Measurements from ENCODE around the gene LSM14B.
A peak's percentile ranks its signal among the peaks of the same experiment; 100 is the strongest.

Gene LSM14B

DNA sequence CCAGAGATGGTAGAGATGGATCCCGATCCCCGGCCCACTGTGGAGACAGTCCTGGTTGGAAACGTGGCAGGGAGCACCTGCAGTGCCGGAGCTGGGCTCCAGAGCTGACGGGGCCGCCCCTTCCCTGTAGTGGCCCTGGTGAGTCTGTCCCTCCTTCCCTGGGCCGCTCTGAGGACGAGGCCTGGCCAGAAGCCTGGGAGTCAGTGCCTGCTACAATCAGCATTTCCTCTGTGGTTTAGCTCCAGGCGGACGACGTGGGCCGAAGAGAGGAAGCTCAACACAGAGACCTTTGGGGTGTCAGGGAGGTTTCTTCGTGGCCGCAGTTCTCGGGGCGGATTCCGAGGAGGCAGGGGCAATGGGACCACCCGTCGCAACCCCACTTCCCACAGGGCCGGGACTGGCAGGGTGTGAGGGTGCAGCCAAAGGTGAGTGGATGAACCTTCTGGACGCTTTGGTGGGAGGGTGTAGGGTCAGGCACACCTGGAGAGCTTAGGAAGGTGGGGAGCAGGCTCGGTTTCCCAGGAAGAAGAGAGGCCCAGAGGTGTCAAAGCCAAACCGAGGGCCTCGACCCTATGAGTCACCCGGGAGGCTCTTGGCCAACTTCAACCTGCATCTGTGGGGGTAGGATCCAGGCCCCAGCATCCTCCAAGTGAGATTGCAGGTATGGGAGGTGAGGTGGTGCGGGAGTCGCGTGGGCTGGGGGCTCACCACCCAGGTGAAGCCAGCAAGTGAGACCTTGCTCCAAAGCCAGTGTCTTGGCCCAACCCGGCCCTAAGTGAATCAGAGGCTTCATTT lies 11.0 kb downstream of the LSM14B start:
- no peak for DNase-seq

DNA sequence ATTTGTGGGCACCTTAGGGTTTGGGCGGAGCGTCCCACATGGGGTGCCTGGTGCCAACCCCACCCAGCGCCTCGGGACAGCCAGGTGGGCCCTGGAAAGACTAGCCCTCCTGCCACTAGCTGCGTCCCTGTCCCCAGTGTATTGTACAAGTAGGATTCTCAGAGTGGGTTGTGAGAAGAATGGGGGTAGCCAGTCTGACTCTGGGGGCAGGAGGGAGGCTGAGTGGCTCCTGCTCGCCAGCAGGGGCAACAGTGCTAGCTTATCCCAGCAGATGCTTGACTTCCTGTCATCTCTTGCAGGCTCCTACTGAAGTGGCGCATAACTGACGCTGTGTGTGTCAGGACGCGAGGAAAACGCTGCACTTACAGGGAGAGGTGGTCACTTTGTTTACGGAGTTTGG lies 11.6 kb downstream of the LSM14B start:
- no peak for DNase-seq

DNA sequence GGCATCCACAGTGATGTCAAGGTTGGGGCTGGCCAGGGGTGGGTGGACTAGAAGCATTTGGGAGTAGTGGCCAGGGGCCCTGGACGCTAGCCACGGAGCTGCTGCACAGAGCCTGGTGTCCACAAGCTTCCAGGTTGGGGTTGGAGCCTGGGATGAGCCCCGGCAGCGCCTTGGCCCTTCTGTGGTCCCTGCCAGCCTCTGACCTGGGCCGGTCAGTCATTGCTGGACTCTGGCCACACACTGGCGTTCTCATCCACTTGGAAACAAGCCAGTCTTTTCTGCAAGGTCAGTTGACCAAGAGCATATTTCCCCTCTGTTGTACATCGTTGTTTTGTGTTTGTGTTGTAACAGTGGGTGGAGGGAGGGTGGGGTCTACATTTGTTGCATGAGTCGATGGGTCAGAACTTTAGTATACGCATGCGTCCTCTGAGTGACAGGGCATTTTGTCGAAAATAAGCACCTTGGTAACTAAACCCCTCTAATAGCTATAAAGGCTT lies 12.5 kb downstream of the LSM14B start:
- DNase-seq, result no peak

DNA sequence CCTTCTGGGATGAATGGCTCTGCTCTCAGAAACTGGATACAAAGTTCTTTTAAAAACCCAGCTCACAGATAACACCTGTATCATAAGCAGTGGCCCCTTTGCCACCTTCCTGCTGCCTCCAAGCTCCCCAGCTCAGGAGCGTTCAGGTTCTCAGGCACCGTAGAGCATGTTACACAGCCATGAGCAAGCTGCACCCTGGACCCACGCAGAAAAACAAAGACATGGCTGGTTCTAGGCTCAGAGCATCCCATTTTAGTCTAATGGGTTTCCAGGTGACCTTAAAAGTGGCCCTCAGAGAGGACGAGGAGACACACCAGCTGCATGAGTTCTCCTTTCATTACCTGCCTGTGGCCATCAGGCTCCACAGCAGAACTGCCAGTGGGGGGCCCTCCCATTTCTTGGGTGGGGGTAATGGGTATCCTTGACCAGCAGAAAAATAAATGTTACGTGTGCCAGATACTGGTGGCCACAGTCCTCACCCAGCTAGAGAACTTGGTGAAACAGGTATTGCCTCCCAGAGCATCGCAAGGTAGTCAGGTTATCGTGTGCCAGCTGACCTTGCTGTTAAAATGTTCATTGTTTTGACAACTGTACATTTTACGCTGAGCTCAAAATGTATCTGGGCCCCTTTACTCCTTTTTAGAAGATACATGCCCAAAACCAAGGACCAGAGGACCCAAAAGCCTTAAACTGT lies 13.4 kb downstream of the LSM14B start:
- no peak for DNase-seq

DNA sequence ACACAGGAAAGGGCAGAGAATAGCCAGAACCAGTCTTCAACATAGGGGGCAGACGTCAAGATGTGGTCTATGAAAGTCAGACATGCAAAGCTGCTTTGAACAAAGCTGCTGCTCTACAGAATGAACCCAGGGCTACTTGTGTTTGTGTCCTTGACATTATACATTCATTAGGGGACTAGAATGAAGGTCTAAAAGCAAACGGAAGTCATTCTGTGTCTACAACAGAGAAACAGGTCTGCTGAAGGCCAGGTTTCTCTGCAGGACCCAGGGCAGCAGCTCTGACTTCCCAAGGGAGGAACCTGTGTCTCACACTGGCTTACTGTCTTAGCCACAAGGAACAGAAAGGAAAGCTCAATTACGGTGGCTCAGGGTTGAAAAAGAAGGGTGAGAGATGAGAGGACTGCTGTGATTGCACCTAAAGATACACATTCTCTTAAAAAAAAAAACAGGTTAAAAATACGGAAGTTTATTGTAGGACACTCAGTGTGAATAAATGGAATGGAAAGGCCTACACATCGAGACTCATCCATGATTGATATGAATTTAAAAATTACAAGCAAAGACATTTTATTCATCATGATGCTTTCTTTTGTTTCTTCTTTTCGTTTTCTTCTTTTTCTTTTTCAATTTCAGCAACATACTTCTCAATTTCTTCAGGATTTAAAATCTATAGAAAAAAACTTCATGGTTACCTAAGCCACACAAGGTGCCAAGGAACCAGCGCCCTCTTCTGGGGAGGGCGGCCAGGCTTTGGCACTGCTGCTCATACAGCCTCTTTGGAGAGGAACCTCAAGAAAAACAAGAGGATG lies 14.2 kb downstream of the LSM14B start:
- peak; percentile 82 for DNase-seq

DNA sequence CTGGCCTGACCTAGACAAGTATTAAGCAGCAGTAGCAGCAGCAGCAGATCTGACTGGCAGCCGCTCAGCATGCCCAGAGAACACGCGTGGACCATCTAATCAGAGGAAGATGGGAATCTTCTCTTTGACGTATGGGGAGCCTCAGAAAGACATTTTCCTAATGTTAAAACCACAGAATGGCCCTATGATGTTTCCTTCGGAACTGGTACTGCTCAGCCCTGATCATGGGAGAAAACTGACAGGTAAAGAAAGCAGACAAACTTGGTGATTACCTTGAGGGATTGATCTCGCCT lies 14.8 kb downstream of the LSM14B start:
- no peak for DNase-seq

DNA sequence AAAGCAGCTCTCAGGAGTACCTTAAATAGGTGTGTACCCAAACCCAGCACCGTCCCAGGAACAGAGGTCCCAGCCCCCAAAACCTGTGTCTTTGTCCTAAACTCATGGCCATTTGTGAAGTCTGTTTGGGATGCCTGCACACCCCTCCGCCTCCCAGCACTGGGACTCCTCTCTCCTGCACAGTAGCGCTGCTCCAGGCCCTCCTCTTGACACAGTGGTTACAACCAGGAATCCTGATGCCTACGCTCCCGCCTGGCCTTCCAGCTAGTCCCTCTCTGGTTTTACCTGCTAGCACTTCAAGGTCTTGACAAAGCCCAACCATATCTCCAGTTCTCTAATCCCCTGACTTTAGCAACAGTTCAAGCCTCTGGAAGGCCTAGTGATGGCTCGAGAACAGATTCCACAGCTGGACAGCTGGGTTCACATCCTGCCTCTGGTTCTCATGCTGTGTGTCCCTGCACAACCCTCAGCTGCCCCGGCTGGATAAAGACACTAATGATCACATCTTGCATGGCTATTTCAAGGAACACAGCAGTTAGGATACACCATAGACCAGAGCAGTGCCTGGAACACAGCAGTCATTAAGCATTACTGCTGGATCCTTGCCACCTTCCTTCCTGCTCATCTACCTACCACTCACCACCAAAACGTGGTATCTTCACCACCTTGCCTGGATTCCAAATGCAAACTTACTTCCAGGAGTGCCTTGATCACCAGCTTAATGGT lies 15.4 kb downstream of the LSM14B start:
- no peak for DNase-seq

DNA sequence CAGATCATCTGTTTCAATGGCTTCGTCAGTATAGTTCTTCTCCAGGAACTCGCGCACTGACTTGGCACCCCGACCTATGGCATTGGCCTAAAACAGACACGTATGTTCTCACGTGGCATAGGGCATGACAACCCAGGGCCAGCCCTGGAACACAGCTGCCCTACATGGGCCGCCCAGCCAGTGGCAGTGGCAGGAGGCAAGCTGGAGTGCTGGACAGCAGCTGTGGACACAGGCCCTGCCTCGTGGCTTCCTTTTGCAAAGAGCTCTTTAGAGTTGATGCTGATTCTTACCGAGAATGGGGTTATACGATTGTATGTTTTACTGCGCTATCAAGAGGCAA lies 15.9 kb downstream of the LSM14B start:
- no peak for DNase-seq

DNA sequence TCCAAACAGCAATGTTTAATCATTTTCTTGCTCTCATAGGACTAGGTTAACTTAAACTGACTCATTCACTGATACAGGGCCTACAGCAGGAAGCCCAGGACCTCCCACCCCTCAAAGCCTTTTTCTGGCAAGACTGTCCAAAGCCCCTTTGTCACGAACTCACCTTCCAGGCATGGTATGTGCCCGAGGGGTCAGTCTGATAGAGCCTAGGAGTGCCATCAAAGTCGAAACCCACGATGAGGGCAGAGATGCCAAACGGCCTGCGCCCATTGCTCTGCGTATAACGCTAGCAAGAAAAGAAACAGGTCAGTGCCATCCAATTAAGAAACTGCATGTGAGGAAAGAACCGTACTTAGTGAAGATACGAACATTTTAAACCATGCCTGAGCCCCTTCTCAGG lies 16.6 kb downstream of the LSM14B start:
- no peak for DNase-seq

DNA sequence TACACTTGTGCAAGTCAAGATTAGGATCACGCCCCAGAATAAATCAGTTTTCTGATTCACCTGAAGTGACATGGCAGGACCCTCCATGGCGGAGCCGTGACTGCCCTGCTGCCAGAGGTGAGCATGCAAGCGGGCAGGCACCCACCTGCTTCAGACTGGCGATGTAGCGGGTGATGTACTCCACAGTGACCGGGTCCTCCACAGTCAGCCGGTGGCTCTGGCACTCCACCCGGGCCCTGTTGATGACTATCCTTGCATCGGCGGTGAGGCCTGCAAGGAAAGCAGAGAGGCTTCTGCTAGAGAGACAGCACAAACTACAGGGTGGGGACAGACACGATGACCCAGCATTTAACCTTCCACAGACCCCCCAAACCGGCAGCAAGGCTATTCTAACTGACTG lies 17.4 kb downstream of the LSM14B start:
- DNase-seq, result no peak

DNA sequence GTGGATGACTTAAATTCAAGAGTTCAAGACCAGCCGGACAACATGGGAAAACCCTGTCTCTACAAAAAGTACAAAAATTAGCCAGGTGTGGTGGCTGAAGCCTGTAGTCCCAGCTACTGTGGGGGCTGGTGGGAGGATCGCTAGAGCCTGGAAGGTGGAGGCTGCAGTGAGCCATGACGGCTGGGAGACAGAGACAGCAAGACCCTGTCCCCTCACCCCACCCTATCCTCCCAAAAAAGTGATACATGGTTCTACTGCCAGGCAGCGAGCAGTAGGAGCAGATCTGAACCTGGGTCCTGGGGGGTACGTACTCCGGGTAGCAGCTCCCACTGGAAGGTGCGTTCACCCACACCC lies 18.7 kb downstream of the LSM14B start:
- DNase-seq, result no peak

DNA sequence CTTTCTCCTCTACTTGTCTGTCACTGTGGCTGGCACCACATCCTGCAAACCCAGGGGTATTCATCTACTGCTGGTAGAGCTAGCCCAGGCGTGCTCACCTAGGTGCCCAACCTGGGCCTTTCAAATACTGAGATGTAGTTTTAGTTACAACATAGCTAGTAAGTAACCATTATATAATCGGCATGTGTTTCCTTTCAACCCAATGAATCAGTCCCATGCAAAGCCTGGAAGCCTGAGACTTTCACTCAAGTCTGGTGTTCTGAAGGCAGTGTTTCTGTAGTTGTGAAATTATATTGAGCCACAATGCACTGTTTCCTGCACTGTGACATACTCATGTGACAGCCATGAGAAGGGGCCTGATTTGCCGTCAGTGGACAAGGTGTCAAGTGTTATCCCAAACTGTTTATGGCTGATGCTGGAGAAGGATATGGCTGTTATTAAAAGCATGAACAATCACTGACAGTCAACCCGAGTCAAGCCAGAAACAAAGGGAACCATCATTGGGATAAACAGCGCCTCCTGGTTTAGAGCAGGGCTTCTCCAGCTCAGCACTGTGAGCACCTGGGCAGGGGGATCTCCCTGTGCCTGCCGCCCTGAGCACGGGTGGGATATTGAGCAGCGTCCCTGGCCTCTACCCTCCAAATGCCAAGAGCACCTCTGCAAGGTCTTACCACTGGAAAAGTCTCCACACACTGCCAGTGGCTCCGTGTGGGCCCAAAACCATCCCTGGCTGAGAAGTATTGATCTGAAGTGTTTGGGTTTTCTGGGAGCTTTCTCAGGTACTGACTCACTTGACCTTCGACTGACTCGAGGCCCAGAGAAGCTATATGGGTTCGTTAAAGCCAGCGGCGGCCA lies 19.3 kb downstream of the LSM14B start:
- DNase-seq, result peak; percentile 35

DNA sequence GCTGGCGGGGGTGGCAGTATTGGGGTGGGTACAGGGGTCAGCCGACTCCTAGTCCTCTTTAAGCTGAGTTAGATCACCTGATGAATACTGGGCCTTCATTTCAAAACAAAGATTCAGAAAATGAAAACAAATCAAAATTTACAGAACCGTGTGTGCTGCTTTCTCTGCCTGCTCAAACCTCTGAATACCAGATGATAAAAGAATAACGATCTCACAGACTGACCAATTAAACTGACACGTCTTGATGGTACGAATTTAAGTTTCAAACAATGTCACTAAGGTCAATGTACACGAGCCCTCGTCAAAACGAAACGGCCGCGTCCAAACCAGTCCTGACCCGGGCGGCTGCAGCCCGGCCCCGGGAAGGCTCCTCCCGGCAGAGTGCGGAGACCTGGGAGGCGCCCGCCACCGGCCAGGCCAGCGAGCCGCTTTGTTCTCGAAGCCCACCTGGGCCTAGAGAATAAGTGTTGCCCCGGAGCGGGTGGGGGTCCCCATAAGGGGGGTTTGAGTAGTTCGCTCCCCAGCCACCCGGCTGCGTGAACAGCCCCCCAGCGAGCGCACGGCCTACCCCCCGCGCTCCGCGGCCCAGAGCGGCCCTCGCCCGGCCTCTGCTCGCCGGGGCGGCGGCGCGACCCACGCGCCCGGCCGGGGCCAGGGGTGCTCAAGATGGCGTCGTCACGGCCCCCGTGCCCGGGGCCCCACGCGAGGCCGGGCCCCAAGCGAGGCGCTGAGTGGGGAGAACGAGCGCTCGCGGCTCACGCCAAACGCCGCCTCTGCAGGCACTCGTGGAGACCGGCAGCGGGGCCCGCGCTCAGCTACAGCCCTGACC lies 20.2 kb downstream of the LSM14B start:
- peak; percentile 15 for DNase-seq

DNA sequence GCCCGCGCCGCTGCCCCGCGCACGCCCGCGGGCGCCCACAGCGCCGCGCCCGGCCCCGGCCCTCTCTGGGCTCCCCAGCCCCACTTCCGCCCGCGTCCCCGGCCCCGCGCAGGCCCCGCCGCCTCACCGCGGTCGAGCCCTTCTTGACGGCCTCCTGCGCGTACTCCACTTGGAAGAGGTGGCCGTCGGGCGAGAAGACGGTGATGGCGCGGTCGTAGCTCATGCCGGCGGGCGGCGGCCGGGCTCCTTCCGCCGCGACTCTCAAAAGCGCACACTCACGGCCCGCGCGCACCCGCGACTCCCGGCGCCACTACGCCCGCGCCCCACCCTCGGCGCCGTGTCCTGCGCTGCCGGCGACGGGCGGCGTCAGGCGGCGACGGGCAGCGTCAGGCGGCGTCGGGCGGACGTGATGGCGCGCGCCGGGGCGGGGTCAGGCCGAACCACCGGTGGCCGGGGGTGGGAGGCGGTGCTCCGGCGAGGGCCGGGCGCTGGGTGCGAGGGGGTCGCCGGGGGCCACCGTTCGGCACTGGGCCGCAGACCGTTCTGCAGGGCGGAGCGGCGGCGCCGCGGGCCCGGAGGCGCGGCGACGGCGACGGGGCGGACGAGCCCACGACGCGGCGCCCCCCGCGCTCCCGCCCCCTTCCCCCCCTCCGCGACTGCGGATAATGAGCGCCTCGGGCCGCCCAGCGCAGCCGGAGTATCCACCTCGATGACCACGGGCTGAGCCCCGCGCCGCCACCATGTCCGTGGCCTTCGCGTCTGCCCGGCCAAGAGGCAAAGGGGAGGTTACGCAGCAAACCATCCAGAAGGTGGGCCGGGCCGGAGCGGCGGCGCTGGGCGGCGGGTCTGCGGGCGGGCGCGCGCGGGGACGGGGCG lies 21.0 kb downstream of the LSM14B start, which contains the start of the genes PSMA7 and SS18L1:
PSMA7 (minus strand) TSS at position 314 of the 876 bp plus-strand sequence; CDS start at position 223, 91 bp downstream.
SS18L1 (plus strand) TSS at position 689 of the 876 bp plus-strand sequence; CDS start at position 741, 52 bp downstream.
- peak; percentile 94 for DNase-seq

DNA sequence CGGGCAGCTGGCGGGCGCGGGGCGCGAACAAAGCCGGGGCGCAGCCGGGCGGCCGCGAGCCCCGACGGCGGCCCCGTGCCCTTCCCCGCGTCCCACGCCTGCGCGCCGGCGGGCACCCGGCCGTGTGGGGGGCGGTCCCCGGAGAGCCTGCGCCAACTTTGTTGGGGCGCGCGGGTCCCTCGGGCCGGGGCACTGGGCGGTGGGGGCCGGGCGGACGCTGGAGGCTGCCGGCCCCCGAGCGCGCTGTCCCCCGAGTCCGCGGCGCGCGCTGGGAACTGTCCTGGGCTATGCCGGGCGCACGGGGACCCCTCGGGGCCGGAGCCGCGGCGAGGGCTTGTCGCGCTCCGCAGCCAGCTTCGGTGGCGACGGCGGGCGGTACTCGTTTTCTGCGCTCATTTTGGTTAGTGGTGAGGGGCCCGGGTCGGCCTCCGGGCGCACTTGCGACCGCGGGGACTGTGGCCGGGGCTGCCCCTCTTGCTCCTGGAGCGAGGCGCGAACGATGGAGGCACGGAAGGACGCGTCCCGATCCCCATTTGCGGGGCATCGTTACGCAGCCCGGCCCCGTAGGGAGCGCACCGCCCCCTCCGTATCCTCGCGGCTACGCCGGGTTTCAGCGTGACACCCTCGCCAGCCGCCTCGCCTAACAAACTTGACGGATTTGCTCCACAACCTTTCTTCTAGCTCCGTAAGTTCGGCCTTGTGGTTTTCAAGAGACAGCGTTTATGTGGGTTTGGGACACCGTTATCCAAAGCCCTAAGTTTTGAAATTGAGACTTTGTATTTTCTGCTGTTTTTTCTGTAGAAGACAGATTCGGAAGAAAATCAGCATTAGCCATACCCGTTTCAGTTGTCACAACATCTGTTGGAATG lies 21.9 kb downstream of the LSM14B start:
- DNase-seq, result peak; percentile 75

DNA sequence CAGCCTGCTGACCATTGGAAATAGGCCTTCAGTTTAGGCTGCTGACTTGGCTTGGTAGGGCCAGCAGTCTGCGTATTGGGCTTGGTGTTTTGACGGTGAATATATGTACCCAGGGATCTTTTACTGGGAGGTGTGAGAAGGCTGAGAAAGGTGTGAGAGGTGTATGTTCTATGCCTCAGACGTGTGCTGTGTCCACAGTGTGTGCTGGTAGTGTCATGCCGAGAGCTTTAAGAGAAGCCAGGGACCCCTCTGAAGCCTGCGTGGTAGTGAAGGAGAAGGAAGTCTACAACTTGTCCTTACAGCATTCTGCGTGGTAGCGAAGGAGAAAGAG lies 23.4 kb downstream of the LSM14B start:
- no peak for DNase-seq

DNA sequence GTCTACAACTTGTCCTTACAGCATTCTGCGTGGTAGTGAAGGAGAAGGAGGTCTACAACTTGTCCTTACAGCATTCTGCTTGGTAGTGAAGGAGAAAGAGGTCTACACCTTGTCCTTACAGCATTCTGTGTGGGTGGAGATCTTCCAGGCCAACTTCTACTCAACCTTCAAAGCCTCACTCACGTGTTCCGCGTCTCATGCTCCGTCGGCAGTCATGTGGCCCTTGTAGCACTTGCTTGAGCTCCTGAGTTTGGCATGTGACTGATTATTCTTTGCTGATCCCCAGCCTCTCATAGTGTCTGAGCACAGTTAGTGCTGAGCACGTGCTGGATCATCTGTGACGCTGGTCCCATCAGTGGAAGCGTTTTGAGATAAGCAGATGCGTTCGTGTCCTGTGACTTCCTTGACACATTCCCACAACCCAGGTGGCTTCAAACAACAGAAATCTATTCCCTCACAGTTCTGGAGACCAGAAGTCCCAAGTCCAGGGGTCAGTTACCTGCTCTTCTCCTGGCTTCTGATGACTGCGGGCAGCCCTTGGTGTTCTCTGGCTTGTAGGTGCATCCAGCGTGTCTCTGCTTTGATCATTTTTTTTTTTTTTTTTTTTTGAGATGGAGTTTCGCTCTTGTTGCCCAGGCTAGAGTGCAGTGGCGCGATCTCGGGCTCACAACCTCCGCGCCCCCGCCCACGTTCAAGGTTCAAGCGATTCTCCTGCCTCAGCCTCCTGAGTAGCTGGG lies 23.9 kb downstream of the LSM14B start:
- no peak for DNase-seq

DNA sequence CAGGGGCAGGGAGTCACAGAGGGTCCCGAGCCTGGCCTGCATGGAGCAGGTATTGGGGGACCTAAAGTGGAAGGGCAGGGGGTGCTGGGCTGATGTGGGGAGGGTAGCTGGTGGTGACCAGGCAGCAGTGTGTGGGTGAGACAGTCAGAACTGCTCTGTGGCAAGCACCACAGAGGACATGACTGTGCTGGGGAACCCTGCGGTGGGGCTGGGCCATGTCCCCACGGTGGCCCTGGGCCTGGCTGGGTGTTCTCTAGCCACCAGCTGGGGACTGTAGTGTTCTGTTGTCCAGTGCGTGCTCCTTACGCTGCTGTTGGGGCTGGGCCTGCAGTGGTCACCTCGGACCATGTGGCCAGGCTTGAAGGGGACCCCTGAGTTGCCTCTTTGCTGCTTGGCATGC lies 24.9 kb downstream of the LSM14B start:
- DNase-seq, result no peak

All from RPMI8226 (cell line).